ENCODE results near the gene HEATR5A.
"Not testable (repeated sequence)": the region's sequence is repeated elsewhere in the genome, so short reads cannot be mapped to it uniquely, and the experiment has no call there.

Gene HEATR5A

DNA sequence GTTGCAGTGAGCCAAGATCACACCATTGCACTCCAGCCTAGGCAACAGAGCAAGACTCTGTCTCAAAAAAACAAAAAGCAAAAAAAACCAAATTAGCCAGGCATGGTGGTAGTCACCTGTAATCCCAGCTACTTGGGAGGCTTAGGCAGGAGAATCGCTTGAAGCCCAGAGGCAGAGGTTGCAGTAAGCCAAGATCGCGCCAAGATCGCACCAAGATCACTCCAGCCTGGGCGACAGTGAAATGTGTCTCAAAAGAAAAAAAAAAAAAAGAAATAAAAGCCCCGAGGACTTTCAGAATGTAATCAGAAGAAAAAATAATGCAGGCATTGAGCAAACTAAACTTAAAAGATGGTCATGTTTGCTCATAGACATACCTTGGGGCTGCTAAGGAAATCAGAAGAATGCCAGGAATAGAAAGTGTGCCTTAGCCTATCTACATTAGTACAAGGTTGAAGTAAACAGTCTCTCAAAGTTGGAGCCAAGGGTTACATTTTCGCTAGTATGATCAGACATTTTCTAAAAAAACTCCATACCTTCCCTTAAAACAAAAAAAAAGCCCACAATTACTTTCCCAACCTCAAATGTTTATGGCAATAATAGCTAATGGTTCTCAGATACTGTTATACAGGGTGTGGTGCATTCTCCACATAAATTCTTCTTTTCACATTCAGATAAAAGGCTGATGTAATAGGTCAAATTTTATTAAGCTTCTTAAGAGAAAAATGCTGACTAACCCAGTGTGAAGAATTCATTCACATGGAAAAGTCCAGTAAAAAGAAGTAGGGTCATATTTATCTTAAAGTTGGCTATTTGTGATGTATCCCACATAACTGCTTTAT, 21.1 kb upstream of the HEATR5A start:
- Mint-ChIP-seq H3K27ac (ENCODE audit: low read depth) (no peak overlapping the region), H3K9me3 (no peaks in the 10 kb centered on the region), H3K4me1 (no peaks in the 10 kb centered on the region), H3K27me3 (no peaks in the 10 kb centered on the region), H3K36me3 (ENCODE audit: insufficient read depth) (no peaks in the 10 kb centered on the region), H3K4me3 (no peak overlapping the region)
- DNase-seq (ENCODE audit: low spot score in 2 of 2) (no peak), ATAC-seq (replicated peaks; ENCODE audit: extremely low read depth, poor library complexity, severe bottlenecking) (no peak)

DNA sequence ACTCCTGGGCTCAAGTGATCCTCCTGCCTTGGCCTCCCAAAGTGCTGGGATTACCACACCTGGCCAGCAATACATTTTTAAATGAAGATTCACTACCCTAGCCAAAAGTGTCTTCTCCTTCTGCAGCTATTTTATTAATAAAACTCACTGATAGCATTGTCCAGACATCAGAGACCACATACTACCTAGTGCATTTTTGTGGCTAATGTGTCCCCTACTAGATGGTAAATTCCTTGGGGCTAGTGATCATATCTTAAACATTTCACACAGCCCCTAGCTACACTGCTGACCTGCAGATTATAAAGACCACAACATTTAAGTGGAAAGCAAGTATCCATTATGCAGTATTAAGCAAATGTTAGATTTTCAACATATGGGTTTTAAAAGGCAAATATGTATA, 19.9 kb upstream of the HEATR5A start:
- no peaks in the 10 kb centered on the region for H3K27me3 Mint-ChIP-seq
- ATAC-seq (replicated peaks; ENCODE audit: extremely low read depth, poor library complexity, severe bottlenecking) (no peak), DNase-seq (ENCODE audit: low spot score in 2 of 2) (no peak)
- H3K9me3 Mint-ChIP-seq = no peaks in the 10 kb centered on the region
- no peak overlapping the region for H3K27ac Mint-ChIP-seq (ENCODE audit: low read depth)
- no peaks in the 10 kb centered on the region for H3K4me1 Mint-ChIP-seq
- no peaks in the 10 kb centered on the region for H3K36me3 Mint-ChIP-seq (ENCODE audit: insufficient read depth)
- no peak overlapping the region for H3K4me3 Mint-ChIP-seq

DNA sequence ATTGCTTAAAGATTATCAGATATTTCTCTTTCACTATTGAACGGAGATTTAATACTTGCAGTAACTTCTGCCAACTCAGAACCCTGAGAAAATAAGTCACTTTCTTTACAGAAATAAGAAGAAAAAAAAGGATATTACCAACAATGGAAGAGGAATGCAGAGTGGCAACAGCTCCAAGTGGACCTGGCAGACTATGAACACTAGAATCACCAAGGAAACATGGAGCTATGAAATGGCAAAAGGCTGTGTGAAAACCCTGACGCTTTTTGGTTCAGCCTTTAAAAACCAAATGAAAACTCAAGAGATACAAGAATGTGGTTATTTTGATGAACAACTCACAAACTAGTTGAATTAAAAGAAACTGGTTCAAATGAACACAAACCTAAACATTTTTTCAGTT, 19.2 kb upstream of the HEATR5A start:
- H3K27ac Mint-ChIP-seq (ENCODE audit: low read depth) = no peak overlapping the region
- H3K4me3 Mint-ChIP-seq = no peak overlapping the region
- ATAC-seq (replicated peaks; ENCODE audit: extremely low read depth, poor library complexity, severe bottlenecking) (no peak), DNase-seq (ENCODE audit: low spot score in 2 of 2) (no peak)
- H3K4me1 Mint-ChIP-seq = no peaks in the 10 kb centered on the region
- no peaks in the 10 kb centered on the region for H3K9me3 Mint-ChIP-seq
- H3K36me3 Mint-ChIP-seq (ENCODE audit: insufficient read depth) = no peaks in the 10 kb centered on the region
- H3K27me3 Mint-ChIP-seq = no peaks in the 10 kb centered on the region

DNA sequence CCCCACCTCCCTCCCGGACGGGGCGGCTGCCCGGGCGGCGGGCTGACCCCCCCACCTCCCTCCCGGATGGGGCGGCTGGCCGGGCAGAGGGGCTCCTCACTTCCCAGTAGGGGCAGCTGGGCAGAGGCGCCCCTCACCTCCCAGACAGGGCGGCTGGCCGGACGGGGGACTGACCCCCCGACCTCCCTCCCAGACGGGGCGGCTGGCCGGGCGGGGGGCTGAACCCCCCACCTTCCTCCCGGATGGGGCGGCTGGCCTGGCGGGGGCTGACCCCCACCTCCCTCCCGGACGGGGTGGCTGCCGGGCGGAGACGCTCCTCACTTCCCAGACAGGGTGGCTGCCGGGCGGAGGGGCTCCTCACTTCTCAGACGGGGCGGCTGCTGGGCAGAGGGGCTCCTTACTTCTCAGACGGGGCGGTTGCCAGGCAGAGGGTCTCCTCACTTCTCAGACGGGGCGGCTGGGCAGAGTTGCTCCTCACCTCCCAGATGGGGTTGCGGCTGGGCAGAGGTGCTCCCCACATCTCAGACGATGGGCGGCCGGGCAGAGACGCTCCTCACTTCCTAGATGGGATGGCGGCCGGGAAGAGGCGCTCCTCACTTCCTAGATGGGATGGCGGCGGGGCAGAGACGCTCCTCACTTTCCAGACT, 16.8 kb upstream of the HEATR5A start:
- not testable (repeated sequence) for H3K27me3 Mint-ChIP-seq; H3K27ac Mint-ChIP-seq (ENCODE audit: low read depth); ATAC-seq (replicated peaks; ENCODE audit: extremely low read depth, poor library complexity, severe bottlenecking)

DNA sequence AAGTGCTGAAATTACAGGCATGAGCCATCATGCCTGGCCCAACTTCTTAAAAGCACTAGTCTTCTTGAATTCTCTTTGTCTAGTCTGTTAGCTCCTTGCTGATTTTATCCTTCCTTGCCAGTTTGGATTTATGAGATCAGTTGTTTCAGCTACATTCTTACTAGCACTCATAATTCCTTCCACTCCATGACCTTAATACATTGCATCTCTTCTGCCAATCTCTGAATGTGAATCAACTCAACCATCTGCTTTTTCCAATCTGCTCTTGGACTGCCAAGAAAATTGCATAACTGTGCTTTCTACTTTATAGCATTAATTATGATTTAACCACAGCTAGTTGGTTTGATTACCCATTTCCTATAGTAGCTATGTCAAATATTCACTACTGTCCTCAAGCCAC, 14.9 kb upstream of the HEATR5A start:
- no peaks in the 10 kb centered on the region for H3K36me3 Mint-ChIP-seq (ENCODE audit: insufficient read depth)
- H3K4me1 Mint-ChIP-seq = no peaks in the 10 kb centered on the region
- no peak overlapping the region for H3K4me3 Mint-ChIP-seq
- H3K27ac Mint-ChIP-seq (ENCODE audit: low read depth) = peak overlapping the region; percentile 36
- H3K27me3 Mint-ChIP-seq = no peaks in the 10 kb centered on the region
- no peaks in the 10 kb centered on the region for H3K9me3 Mint-ChIP-seq
- ATAC-seq (replicated peaks; ENCODE audit: extremely low read depth, poor library complexity, severe bottlenecking) = no peak
- no peak for DNase-seq (ENCODE audit: low spot score in 2 of 2)

More for the DNA sequence above, 16.8 kb upstream of the HEATR5A start:
- not testable (repeated sequence) for H3K4me1 Mint-ChIP-seq; H3K4me3 Mint-ChIP-seq; DNase-seq (ENCODE audit: low spot score in 2 of 2); H3K9me3 Mint-ChIP-seq; H3K36me3 Mint-ChIP-seq (ENCODE audit: insufficient read depth)

DNA sequence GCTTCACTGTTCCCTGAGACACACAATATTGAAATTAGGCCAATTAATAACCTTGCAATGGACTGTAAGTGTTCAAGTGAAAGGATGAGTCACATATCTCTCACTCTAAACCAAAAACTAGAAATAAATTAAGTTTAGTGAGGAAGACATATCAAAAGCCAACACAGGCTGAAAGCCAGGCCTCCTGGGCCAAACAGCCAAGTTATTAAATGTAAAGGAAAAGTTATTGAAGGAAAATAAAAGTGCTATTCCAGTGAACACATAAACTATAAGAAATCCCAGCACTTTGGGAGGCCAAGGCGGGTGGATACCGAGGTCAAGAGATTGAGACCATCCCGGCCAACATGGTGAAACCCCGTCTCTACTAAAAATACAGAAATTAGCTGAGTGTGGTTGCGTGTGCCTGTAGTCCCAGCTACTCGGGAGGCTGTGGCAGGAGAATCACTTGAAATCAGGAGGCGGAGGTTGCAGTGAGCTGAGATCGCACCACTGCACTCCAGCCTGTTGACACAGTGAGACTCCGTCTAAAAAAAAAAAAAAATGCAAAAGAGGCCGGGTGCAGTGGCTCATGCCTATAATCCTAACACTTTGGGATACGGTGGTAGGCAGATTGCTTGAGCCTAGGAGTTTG, 10.4 kb upstream of the HEATR5A start:
- Mint-ChIP-seq H3K4me1 (no peaks in the 10 kb centered on the region), H3K36me3 (ENCODE audit: insufficient read depth) (no peaks in the 10 kb centered on the region), H3K9me3 (no peaks in the 10 kb centered on the region), H3K27me3 (no peaks in the 10 kb centered on the region), H3K27ac (ENCODE audit: low read depth) (no peak overlapping the region), H3K4me3 (no peak overlapping the region)
- DNase-seq (ENCODE audit: low spot score in 2 of 2) = no peak
- no peak for ATAC-seq (replicated peaks; ENCODE audit: extremely low read depth, poor library complexity, severe bottlenecking)

DNA sequence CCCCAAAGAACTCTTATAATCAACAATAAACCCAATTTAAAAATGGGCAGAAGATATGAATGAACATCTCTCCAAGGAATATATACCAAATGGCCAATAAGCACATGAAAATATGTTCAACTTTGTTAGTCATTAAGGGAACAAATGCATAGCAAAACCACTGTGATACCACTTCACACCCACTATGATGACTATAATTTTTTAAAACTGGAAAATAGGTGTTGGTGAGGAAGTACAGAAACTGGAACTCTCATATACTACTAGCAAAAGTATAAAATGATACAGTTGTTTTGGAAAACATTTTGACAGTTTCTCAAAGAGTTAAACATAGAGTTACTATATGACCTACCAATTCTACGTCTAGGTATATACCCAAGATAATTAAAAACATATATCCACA, 9.4 kb upstream of the HEATR5A start:
- Mint-ChIP-seq H3K27ac (ENCODE audit: low read depth) (no peak overlapping the region), H3K36me3 (ENCODE audit: insufficient read depth) (peaks cover 3% of the 10 kb centered on the region)

DNA sequence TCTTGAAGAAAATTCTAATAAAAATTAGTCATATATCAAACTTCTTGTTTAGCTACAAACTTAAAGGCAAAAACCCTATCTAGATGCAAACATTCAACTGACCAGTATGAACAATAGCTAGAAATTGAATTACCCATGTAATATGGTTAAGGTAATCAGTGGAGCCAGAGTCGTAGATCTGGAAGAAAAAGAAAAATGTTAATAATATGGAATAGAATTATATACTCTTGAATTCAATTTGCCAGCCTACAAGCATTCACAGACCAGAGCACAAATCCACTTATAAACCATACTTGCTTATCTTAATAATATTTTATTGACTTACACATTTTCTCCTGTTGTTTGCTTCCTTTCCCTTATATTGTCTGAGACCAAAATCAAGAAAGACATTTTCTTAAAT, 7.7 kb upstream of the HEATR5A start:
- peaks cover 3% of the 10 kb centered on the region for H3K36me3 Mint-ChIP-seq (ENCODE audit: insufficient read depth)
- no peak overlapping the region for H3K4me3 Mint-ChIP-seq
- no peak for DNase-seq (ENCODE audit: low spot score in 2 of 2)
- no peak overlapping the region for H3K27ac Mint-ChIP-seq (ENCODE audit: low read depth)
- H3K9me3 Mint-ChIP-seq = no peaks in the 10 kb centered on the region
- no peaks in the 10 kb centered on the region for H3K27me3 Mint-ChIP-seq
- no peak for ATAC-seq (replicated peaks; ENCODE audit: extremely low read depth, poor library complexity, severe bottlenecking)
- H3K4me1 Mint-ChIP-seq = no peaks in the 10 kb centered on the region

More for the DNA sequence above, 9.4 kb upstream of the HEATR5A start:
- Mint-ChIP-seq H3K27me3 (no peaks in the 10 kb centered on the region), H3K4me3 (no peak overlapping the region), H3K9me3 (no peaks in the 10 kb centered on the region), H3K4me1 (no peaks in the 10 kb centered on the region)
- ATAC-seq (replicated peaks; ENCODE audit: extremely low read depth, poor library complexity, severe bottlenecking) = no peak
- no peak for DNase-seq (ENCODE audit: low spot score in 2 of 2)

DNA sequence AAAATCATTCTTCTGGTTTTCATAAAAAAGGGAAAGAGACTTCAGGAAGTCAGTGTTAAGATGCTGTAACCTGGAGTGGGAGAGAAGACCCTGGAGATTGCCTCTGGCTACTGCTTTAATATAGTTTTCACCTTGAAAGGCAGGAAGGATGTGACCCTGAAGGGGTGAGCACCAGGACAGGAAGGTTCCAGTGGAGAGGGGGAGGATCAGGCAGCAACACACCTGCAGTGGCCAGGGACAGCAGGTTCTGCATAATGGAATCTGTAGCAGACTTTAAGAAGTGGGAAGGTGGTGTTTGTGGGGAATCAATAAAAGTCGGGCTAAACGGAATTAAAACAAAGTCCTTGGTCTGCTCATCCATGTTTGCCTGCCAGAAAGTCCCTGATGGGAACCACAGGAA, 6.3 kb upstream of the HEATR5A start:
- ATAC-seq (replicated peaks; ENCODE audit: extremely low read depth, poor library complexity, severe bottlenecking) = no peak
- no peak for DNase-seq (ENCODE audit: low spot score in 2 of 2)
- no peaks in the 10 kb centered on the region for H3K9me3 Mint-ChIP-seq
- no peaks in the 10 kb centered on the region for H3K4me1 Mint-ChIP-seq
- H3K27me3 Mint-ChIP-seq = no peaks in the 10 kb centered on the region
- no peak overlapping the region for H3K27ac Mint-ChIP-seq (ENCODE audit: low read depth)
- H3K4me3 Mint-ChIP-seq = no peak overlapping the region
- peaks cover 4% of the 10 kb centered on the region for H3K36me3 Mint-ChIP-seq (ENCODE audit: insufficient read depth)

DNA sequence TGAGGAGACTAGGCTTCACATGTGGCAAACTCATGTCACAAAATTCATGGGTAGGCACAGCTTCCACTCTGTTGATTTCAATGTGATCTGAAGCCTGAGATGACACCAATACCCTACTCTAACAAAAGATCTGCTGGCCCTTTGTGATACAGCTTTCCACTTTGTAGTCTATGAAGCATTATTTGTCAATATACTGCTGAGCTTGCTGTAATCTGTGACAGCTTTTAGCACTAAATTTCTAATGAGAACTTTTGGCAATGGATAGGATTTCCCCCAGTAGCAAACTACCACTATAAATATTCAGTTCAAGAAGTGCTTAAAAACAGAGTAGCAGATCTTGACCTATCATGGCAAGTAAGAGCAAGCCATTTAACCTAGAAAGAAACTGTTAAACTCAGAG, 5.6 kb upstream of the HEATR5A start:
- ATAC-seq (replicated peaks; ENCODE audit: extremely low read depth, poor library complexity, severe bottlenecking) (no peak), DNase-seq (ENCODE audit: low spot score in 2 of 2) (no peak)
- Mint-ChIP-seq H3K4me1 (peaks cover 6% of the 10 kb centered on the region), H3K36me3 (ENCODE audit: insufficient read depth) (peaks cover 5% of the 10 kb centered on the region), H3K27me3 (no peaks in the 10 kb centered on the region), H3K27ac (ENCODE audit: low read depth) (no peak overlapping the region), H3K4me3 (no peak overlapping the region), H3K9me3 (no peaks in the 10 kb centered on the region)

DNA sequence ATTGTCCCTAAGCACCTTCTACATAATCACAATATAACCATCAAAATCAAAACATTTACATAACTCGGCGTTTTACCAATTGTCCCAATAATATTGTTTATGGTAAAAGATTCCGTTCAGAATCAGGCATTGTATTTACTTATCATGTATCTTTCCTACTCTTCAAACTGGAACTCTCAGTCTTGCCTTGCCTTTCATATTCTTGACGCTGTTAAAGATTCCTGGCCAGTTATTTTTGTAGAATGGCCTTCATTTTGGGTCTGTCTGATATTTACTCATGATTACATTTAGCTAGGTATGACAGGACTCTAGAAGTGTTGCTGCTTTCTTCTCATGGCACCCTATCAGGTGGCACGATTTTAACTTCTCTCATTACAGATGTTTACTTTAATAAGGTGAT, 850 bp upstream of the HEATR5A start:
- DNase-seq (ENCODE audit: low spot score in 2 of 2) = no peak
- peaks cover 13% of the 10 kb centered on the region for H3K36me3 Mint-ChIP-seq (ENCODE audit: insufficient read depth)
- peaks cover 27% of the 10 kb centered on the region for H3K4me1 Mint-ChIP-seq
- H3K27me3 Mint-ChIP-seq = no peaks in the 10 kb centered on the region
- H3K9me3 Mint-ChIP-seq = no peaks in the 10 kb centered on the region
- no peak for ATAC-seq (replicated peaks; ENCODE audit: extremely low read depth, poor library complexity, severe bottlenecking)
- peak overlapping the region; percentile 97 for H3K4me3 Mint-ChIP-seq
- peak overlapping the region; percentile 97 for H3K27ac Mint-ChIP-seq (ENCODE audit: low read depth)

DNA sequence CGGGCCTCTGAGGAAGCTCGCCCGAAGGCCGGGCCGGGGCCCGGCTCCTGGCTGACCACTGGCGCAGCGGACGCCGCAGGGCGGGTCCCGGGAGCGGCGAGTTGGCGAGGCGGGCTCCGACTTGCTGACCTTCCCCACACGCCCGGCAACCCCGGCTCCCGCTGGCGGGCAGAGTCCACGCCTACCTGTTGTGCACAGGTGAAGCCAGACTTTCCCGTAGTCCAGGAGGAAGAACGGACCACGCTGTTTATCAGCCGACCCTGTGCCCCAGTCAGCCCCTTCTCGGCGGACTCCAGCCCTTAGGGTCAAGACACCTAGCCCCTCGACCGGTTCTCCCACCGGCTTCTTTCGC, 407 bp downstream of the HEATR5A start:
- Mint-ChIP-seq H3K9me3 (no peaks in the 10 kb centered on the region), H3K27me3 (no peaks in the 10 kb centered on the region), H3K27ac (ENCODE audit: low read depth) (peak overlapping the region; percentile 97), H3K36me3 (ENCODE audit: insufficient read depth) (peaks cover 10% of the 10 kb centered on the region), H3K4me3 (peak overlapping the region; percentile 97), H3K4me1 (peaks cover 27% of the 10 kb centered on the region)
- ATAC-seq (replicated peaks; ENCODE audit: extremely low read depth, poor library complexity, severe bottlenecking) (peak; percentile 4), DNase-seq (ENCODE audit: low spot score in 2 of 2) (no peak)

All from central memory CD8-positive, alpha-beta T cell (primary cell).